ENCODE results near the gene LAMB1.
"Not testable (repeated sequence)": the region's sequence is repeated elsewhere in the genome, so short reads cannot be mapped to it uniquely, and the experiment has no call there.

The LAMB1 gene

GRCh38 chr7:107961405-107961804, 41.6 kb downstream of the LAMB1 start:
- no peak overlapping the region for H3K4me3 ChIP-seq (ENCODE audit: control insufficient read depth, low read depth, low read length)
- no peak for TF ChIP-seq CTCF (IDR thresholded peaks at IDR 0.05; ENCODE audit: control insufficient read depth, insufficient read depth, low read depth, low read length, missing control alignments)
- no peak for DNase-seq (ENCODE audit: low read depth)

- DNase-seq (ENCODE audit: low read depth) = no peak
- TF ChIP-seq CTCF (IDR thresholded peaks at IDR 0.05; ENCODE audit: control insufficient read depth, insufficient read depth, low read depth, low read length, missing control alignments) = no peak
- H3K4me3 ChIP-seq (ENCODE audit: control insufficient read depth, low read depth, low read length) = no peak overlapping the region
Observed at GRCh38 chr7:107960272-107960671, 42.7 kb downstream of the LAMB1 start.

- H3K4me3 ChIP-seq (ENCODE audit: control insufficient read depth, low read depth, low read length) = no peak overlapping the region
- no peak for DNase-seq (ENCODE audit: low read depth)
- no peak for TF ChIP-seq CTCF (IDR thresholded peaks at IDR 0.05; ENCODE audit: control insufficient read depth, insufficient read depth, low read depth, low read length, missing control alignments)
Observed at GRCh38 chr7:107959527-107959898, 43.4 kb downstream of the LAMB1 start.

GRCh38 chr7:107958764-107959526, 44.0 kb downstream of the LAMB1 start:
- TF ChIP-seq CTCF (IDR thresholded peaks at IDR 0.05; ENCODE audit: control insufficient read depth, insufficient read depth, low read depth, low read length, missing control alignments) = no peak
- no peak overlapping the region for H3K4me3 ChIP-seq (ENCODE audit: control insufficient read depth, low read depth, low read length)
- DNase-seq (ENCODE audit: low read depth) = peak; percentile 77

- TF ChIP-seq CTCF (IDR thresholded peaks at IDR 0.05; ENCODE audit: control insufficient read depth, insufficient read depth, low read depth, low read length, missing control alignments) = no peak
- no peak for DNase-seq (ENCODE audit: low read depth)
- H3K4me3 ChIP-seq (ENCODE audit: control insufficient read depth, low read depth, low read length) = no peak overlapping the region
Observed at GRCh38 chr7:107957436-107957835, 45.5 kb downstream of the LAMB1 start.

- H3K4me3 ChIP-seq (ENCODE audit: control insufficient read depth, low read depth, low read length); DNase-seq (ENCODE audit: low read depth): not testable (repeated sequence)
Observed at GRCh38 chr7:107956950-107957349, 46.0 kb downstream of the LAMB1 start.

- H3K4me3 ChIP-seq (ENCODE audit: control insufficient read depth, low read depth, low read length) = no peak overlapping the region
- no peak for DNase-seq (ENCODE audit: low read depth)
Observed at GRCh38 chr7:107955394-107955793, 47.6 kb downstream of the LAMB1 start.

More at GRCh38 chr7:107955394-107955793, 47.6 kb downstream of the LAMB1 start:
- TF ChIP-seq CTCF (IDR thresholded peaks at IDR 0.05; ENCODE audit: control insufficient read depth, insufficient read depth, low read depth, low read length, missing control alignments) = no peak

All from AG09309 (cell line).